ENCODE measurements around the gene PTPRE. TPM values are rescaled to one million over a fixed set of nuclear protein-coding genes. Genes with fewer than 3 reads are reported as not detected.

Gene PTPRE
- total RNA-seq, 4 donors from 2014 or later, result 17.4 to 23.0 (median 20.1) TPM

DNA sequence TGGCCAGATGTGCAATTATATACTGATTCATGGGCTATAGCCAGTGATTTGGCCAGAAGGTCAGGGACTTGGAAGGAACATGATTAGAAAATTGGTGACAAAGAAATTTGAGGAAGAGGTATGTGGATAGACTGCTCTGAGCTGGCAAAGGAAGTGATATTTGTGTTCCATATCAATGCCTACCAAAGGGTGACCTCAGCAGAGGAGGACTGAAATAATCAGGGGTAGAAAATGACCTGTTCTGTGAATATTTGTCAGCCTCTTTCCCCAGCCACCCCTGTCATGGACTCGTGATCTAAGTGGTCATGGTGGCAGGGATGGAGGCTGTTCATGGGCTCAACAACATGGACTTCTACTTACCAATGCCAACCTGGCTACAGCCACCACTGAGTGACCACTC, 47.0 kb downstream of the PTPRE start:
- no peak for TF ChIP-seq POLR2A (IDR thresholded peaks at IDR 0.05)
- TF ChIP-seq, protein P1, sequence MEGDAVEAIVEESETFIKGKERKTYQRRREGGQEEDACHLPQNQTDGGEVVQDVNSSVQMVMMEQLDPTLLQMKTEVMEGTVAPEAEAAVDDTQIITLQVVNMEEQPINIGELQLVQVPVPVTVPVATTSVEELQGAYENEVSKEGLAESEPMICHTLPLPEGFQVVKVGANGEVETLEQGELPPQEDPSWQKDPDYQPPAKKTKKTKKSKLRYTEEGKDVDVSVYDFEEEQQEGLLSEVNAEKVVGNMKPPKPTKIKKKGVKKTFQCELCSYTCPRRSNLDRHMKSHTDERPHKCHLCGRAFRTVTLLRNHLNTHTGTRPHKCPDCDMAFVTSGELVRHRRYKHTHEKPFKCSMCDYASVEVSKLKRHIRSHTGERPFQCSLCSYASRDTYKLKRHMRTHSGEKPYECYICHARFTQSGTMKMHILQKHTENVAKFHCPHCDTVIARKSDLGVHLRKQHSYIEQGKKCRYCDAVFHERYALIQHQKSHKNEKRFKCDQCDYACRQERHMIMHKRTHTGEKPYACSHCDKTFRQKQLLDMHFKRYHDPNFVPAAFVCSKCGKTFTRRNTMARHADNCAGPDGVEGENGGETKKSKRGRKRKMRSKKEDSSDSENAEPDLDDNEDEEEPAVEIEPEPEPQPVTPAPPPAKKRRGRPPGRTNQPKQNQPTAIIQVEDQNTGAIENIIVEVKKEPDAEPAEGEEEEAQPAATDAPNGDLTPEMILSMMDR (IDR thresholded peaks at IDR 0.05), result no peak
- intact Hi-C loops (cut with DNase I; ENCODE audit: low total_unique reads), result no loop called here
- no peak overlapping the region for H3K4me3 ChIP-seq (ENCODE audit: low read depth, poor library complexity, severe bottlenecking)
- 89 to 100% methylated on average over 1 of the region's 1 CpG for WGBS, 2 donors
- no peak for DNase-seq (ENCODE audit: low spot score in 2 of 2)

DNA sequence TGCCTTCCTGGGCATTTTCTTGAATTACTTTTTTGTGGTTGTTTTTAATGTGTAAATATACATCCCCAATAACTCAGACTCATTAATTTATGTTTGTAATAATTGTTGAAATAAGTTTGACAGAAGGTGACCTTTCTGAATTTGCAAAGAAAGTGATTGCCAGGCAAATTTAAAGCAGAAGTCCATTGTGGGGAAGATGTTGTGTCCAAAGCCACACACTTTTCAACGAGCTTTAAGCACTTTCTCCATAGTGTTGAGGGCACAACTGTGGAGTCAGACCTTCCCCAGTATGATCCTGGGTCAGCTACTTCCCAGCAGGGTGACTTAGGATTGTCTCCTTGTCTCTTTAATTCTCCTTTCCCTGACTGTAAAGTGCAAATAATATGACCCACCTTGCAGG, 52.5 kb downstream of the PTPRE start:
- TF ChIP-seq, protein P1 (IDR thresholded peaks at IDR 0.05), result no peak
- TF ChIP-seq POLR2A (IDR thresholded peaks at IDR 0.05), result no peak
- DNase-seq (ENCODE audit: low spot score in 2 of 2), result no peak
- 65 to 72% methylated on average over 1 of the region's 1 CpG for WGBS, 2 donors
- intact Hi-C loops (cut with DNase I; ENCODE audit: low total_unique reads), result no loop called here
- H3K4me3 ChIP-seq (ENCODE audit: low read depth, poor library complexity, severe bottlenecking), result no peak overlapping the region

DNA sequence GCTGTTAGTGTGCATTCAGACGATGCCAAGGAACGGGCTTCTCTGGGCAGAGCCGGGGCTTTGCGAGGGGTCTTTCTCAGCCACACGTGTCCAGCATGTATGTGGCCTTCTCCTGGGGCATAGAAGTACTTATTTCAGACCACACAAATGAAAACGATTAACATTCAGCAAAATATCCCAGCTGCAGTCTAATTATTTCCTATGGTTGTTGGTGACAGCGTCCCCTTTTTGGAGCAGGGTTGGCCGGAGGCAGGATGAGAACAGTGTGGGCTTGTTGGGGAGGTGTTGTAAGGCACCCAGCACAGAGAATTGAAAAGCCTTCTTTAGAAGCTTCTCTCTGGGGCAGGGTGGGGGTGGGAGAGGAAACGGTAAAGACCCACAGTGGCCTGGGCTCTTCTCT, 54.2 kb downstream of the PTPRE start:
- intact Hi-C loops (cut with DNase I; ENCODE audit: low total_unique reads), result no loop called here
- WGBS, 2 donors, result 70 to 75% methylated on average over 9 of the region's 9 CpGs

DNA sequence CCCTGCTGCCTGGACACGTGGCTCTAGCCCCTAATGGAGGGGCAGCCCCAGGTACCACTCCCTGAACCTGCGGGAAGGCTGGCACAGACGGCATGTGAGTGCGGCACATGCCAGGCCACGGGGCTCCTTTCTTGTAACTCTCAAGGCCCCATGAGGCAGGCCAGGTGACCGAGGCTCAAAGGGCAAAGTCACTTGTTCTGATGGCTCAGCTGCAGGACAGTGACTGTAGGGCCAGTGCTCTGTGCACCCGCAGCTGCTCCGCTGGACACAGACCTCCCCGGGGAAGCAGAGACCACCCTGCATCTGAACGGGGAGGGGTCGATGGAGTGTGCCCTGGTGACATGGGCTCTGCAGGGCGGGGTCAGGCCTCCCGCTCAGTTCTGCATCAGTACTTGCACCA, 55.3 kb downstream of the PTPRE start:
- WGBS, 2 donors, result 79 to 83% methylated on average over 11 to 13 of the region's 13 CpGs
- DNase-seq (ENCODE audit: low spot score in 2 of 2), result peak in 1 of 2 donors; percentile 74
- no peak overlapping the region for H3K4me3 ChIP-seq (ENCODE audit: low read depth, poor library complexity, severe bottlenecking)
- intact Hi-C loops (cut with DNase I; ENCODE audit: low total_unique reads), result no loop called here
- TF ChIP-seq, protein P1 (IDR thresholded peaks at IDR 0.05), result no peak
- TF ChIP-seq POLR2A (IDR thresholded peaks at IDR 0.05), result no peak

More for the DNA sequence above, 54.2 kb downstream of the PTPRE start:
- no peak overlapping the region for H3K4me3 ChIP-seq (ENCODE audit: low read depth, poor library complexity, severe bottlenecking)
- TF ChIP-seq POLR2A (IDR thresholded peaks at IDR 0.05), result no peak
- TF ChIP-seq, protein P1 (IDR thresholded peaks at IDR 0.05), result no peak
- DNase-seq (ENCODE audit: low spot score in 2 of 2), result peak in 1 of 2 donors; percentile 39

DNA sequence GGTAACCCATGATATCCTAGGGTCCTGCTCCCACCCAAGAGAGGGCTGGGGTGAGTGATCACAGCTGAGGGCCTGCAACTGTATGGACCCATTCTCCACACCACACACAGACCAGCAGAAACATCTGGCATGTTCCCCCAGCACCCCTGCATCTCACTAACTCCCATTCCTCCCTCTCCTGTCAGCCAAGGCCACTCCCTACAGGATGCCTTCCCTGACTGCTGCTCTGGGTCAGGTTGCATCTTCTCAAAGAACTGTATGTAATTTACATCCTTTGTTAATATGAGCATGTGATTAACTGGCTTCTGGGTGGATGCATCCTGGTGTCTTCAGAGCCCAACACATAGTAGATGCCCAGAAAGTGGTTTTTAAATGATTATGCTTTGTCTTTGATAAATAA, 56.2 kb downstream of the PTPRE start:
- intact Hi-C loops (cut with DNase I; ENCODE audit: low total_unique reads), result no loop called here
- no peak for TF ChIP-seq POLR2A (IDR thresholded peaks at IDR 0.05)
- TF ChIP-seq, protein P1 (IDR thresholded peaks at IDR 0.05), result no peak
- no peak overlapping the region for H3K4me3 ChIP-seq (ENCODE audit: low read depth, poor library complexity, severe bottlenecking)
- peak in 1 of 2 donors; percentile 46 for DNase-seq (ENCODE audit: low spot score in 2 of 2)

DNA sequence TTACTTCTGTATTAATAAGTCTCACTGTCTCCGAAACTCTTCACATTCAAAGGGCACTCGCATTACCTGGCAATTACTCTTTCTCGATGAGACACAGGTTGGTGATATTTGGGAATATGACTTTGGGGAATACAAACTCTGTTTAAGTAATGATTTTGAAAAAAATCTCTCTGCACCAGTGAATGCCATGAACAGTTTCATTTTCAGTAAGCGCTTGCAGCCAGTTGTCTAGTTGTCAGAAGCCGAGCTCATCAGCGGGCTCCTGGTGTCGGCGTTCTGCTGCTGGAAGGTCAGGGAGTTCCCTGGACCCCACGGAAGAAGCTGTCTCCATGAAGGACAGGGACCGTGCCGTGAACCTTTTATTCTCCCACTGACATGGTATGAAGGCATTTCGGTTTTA, 57.7 kb downstream of the PTPRE start:
- H3K4me3 ChIP-seq (ENCODE audit: low read depth, poor library complexity, severe bottlenecking), result no peak overlapping the region
- TF ChIP-seq, protein P1 (IDR thresholded peaks at IDR 0.05), result no peak
- TF ChIP-seq POLR2A (IDR thresholded peaks at IDR 0.05), result no peak
- 65 to 77% methylated on average over 12 of the region's 12 CpGs for WGBS, 2 donors
- peak in 1 of 2 donors; percentile 25 for DNase-seq (ENCODE audit: low spot score in 2 of 2)
- intact Hi-C loops (cut with DNase I; ENCODE audit: low total_unique reads), result no loop called here

Measured in lower leg skin (tissue), 4 donors.